K562 (cell line): Measurements from ENCODE around the gene HNF4A. TPM values are rescaled to one million over a fixed set of nuclear protein-coding genes. Genes with fewer than 3 reads are reported as not detected.

Experiments
- C11orf30 ChIP-seq: fragments of 450-650 bp; IDR thresholded peaks from 2 replicates; pipeline ENCODE4 v1.6.1; 2016; ENCODE audit warnings: low read depth, mild to moderate bottlenecking
- CHD2 ChIP-seq: IDR thresholded peaks from 2 replicates; pipeline ENCODE4 v1.6.1; 2011; ENCODE audit warnings: low read depth, low read length
- ELK1 ChIP-seq: sonication (generic); formaldehyde crosslinking; IDR thresholded peaks from 2 replicates; pipeline ENCODE4 v1.8.1; 2022; ENCODE audit warnings: missing genetic modification reagents
- GTF3C2 ChIP-seq: IDR thresholded peaks from 3 replicates; pipeline ENCODE4 v1.6.1; 2011; ENCODE audit warnings: borderline replicate concordance, mild to moderate bottlenecking, moderate library complexity; ENCODE audit not compliant: insufficient read length; ENCODE audit errors: extremely low read depth
- MCM2 ChIP-seq: fragments of 450-650 bp; IDR thresholded peaks from 2 replicates; pipeline ENCODE4 v1.6.1; 2017; ENCODE audit warnings: low read depth, mild to moderate bottlenecking
- NFIC ChIP-seq: fragments of 450-650 bp; IDR thresholded peaks from 2 replicates; pipeline ENCODE4 v1.6.1; 2017; ENCODE audit warnings: mild to moderate bottlenecking, inconsistent platforms
- PCBP1 ChIP-seq: fragments of 200-400 bp; formaldehyde crosslinking; IDR thresholded peaks from 2 replicates; pipeline ENCODE4 v1.6.1; 2018; ENCODE audit warnings: mild to moderate bottlenecking, low read depth, low read length; ENCODE audit not compliant: poor library complexity, severe bottlenecking
- PTRF ChIP-seq: fragments of 450-650 bp; IDR thresholded peaks from 2 replicates; pipeline ENCODE4 v1.6.1; 2016; ENCODE audit warnings: mild to moderate bottlenecking, missing genetic modification characterization, missing compliant biosample characterization
- RNF2 ChIP-seq: sonication (generic); IDR thresholded peaks from 2 replicates; pipeline ENCODE4 v1.6.1; 2016
- ZFP1 ChIP-seq: fragments of 450-650 bp; formaldehyde crosslinking; IDR thresholded peaks from 2 replicates; pipeline ENCODE4 v1.4.0; 2020; ENCODE audit warnings: mild to moderate bottlenecking, mixed read lengths
- polyA plus RNA-seq, 8 experiments: library from polyadenylated mRNA; depleted of rRNA in 4 of 8; stranded (reverse) in 5 of 8; unstranded in 3 of 8; fragments of >200 nt; fragmentation: Nextera tagmentation in 2 of 8; fragmentation: Illumina TruSeq in 1 of 8; extraction: Ambion mirVana in 2 of 8; extraction: Trizol in 1 of 8; gene quantifications; 2 replicates each; pipeline versions ENCODE4 v1.2.1 to v1.2.3, GENCODE V29; 2011 to 2014; ENCODE audit warnings: inconsistent platforms in 1 of 8, missing spikeins in 1 of 8
- total RNA-seq, 7 experiments: library from RNA; depleted of rRNA in 6 of 7; stranded (reverse); fragments of >200 nt in 6 of 7; fragmentation: Illumina TruSeq in 2 of 7; extraction: Trizol in 2 of 7; gene quantifications; 2 replicates each; pipeline versions ENCODE4 v1.2.1 to v1.2.3, GENCODE V29; 2011 to 2021; ENCODE audit warnings: low replicate concordance in 1 of 7
- TF ChIP-seq, protein P1 (sequence below): fragments of 450-650 bp; IDR thresholded peaks from 2 replicates; pipeline ENCODE4 v1.7.1; 2018; ENCODE audit warnings: mild to moderate bottlenecking, low read depth; ENCODE audit not compliant: partially characterized antibody
- TF ChIP-seq, protein P2 (sequence below): fragments of 250-450 bp; sonication (Bioruptor Pico); IDR thresholded peaks from 2 replicates; pipeline ENCODE4 v1.5.0; 2021
- TF ChIP-seq, protein P3 (sequence below): IDR thresholded peaks from 2 replicates; pipeline ENCODE4 v1.6.1; 2011; ENCODE audit warnings: borderline replicate concordance, low read depth, mild to moderate bottlenecking, moderate library complexity, low read length; ENCODE audit not compliant: insufficient read depth, poor library complexity, severe bottlenecking
- TF ChIP-seq, protein P4 (sequence below), 2 experiments: fragments of 200-800 bp in 1 of 2; sonication (Bioruptor generic) in 1 of 2; sonication (generic) in 1 of 2; formaldehyde crosslinking in 1 of 2; IDR thresholded peaks in 1 of 2; conservative IDR thresholded peaks in 1 of 2; 2 replicates each; pipeline versions ENCODE4 v1.5.0 to v1.6.1; 2016 to 2020; ENCODE audit warnings: missing compliant biosample characterization in 1 of 2, missing genetic modification characterization in 1 of 2, missing genetic modification reagents in 1 of 2

Gene HNF4A
- total and polyA plus RNA-seq, 9 of the 15 experiments (the other 6 are each of a cell fraction or from before 2014, with no cell fraction given): 0.03 to 0.27 (median 0.08) TPM; not detected in 5

GRCh38 chr20:44394702-44395460 is 39.4 kb downstream of the HNF4A start (continued):
- TF ChIP-seq ELK1 (CRISPR knock-in tag) (no peak), GTF3C2 (no peak), ZFP1 (CRISPR knock-in tag) (no peak), C11orf30 (peak; percentile 63; the same call in 1 of the 2 replicates), PCBP1 (no peak), RNF2 (peak; percentile 62; the same call in 1 of the 2 replicates), PTRF (tag) (no peak), CHD2 (no peak), NFIC (peak; percentile 64; the same call in 1 of the 2 replicates), MCM2 (no peak)
- TF ChIP-seq, protein P1, sequence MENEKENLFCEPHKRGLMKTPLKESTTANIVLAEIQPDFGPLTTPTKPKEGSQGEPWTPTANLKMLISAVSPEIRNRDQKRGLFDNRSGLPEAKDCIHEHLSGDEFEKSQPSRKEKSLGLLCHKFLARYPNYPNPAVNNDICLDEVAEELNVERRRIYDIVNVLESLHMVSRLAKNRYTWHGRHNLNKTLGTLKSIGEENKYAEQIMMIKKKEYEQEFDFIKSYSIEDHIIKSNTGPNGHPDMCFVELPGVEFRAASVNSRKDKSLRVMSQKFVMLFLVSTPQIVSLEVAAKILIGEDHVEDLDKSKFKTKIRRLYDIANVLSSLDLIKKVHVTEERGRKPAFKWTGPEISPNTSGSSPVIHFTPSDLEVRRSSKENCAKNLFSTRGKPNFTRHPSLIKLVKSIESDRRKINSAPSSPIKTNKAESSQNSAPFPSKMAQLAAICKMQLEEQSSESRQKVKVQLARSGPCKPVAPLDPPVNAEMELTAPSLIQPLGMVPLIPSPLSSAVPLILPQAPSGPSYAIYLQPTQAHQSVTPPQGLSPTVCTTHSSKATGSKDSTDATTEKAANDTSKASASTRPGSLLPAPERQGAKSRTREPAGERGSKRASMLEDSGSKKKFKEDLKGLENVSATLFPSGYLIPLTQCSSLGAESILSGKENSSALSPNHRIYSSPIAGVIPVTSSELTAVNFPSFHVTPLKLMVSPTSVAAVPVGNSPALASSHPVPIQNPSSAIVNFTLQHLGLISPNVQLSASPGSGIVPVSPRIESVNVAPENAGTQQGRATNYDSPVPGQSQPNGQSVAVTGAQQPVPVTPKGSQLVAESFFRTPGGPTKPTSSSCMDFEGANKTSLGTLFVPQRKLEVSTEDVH: no peak
- TF ChIP-seq, protein P2, sequence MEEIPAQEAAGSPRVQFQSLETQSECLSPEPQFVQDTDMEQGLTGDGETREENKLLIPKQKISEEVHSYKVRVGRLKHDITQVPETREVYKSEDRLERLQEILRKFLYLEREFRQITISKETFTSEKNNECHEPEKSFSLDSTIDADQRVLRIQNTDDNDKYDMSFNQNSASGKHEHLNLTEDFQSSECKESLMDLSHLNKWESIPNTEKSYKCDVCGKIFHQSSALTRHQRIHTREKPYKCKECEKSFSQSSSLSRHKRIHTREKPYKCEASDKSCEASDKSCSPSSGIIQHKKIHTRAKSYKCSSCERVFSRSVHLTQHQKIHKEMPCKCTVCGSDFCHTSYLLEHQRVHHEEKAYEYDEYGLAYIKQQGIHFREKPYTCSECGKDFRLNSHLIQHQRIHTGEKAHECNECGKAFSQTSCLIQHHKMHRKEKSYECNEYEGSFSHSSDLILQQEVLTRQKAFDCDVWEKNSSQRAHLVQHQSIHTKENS: no peak
- TF ChIP-seq, protein P3, sequence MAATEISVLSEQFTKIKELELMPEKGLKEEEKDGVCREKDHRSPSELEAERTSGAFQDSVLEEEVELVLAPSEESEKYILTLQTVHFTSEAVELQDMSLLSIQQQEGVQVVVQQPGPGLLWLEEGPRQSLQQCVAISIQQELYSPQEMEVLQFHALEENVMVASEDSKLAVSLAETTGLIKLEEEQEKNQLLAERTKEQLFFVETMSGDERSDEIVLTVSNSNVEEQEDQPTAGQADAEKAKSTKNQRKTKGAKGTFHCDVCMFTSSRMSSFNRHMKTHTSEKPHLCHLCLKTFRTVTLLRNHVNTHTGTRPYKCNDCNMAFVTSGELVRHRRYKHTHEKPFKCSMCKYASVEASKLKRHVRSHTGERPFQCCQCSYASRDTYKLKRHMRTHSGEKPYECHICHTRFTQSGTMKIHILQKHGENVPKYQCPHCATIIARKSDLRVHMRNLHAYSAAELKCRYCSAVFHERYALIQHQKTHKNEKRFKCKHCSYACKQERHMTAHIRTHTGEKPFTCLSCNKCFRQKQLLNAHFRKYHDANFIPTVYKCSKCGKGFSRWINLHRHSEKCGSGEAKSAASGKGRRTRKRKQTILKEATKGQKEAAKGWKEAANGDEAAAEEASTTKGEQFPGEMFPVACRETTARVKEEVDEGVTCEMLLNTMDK: no peak
- TF ChIP-seq, protein P4, sequence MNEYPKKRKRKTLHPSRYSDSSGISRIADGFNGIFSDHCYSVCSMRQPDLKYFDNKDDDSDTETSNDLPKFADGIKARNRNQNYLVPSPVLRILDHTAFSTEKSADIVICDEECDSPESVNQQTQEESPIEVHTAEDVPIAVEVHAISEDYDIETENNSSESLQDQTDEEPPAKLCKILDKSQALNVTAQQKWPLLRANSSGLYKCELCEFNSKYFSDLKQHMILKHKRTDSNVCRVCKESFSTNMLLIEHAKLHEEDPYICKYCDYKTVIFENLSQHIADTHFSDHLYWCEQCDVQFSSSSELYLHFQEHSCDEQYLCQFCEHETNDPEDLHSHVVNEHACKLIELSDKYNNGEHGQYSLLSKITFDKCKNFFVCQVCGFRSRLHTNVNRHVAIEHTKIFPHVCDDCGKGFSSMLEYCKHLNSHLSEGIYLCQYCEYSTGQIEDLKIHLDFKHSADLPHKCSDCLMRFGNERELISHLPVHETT (CRISPR knock-in tag; conservative IDR thresholded peaks at IDR 0.05 in 1 of 2, IDR thresholded peaks at IDR 0.05 in 1 of 2): no peak
